ENCODE measurements around the gene INAFM1.

- TF ChIP-seq CTCF (IDR thresholded peaks at IDR 0.05) (peak in 1 of 6 experiments; percentile 14), POLR2A (IDR thresholded peaks at IDR 0.05) (peak; percentile 62 to 83)
Measured at GRCh38 chr19:47255879-47256692, 18.6 kb upstream of the INAFM1 start, which contains the start of gene CCDC9.

Measured in thyroid gland (tissue), 4 donors.